ENCODE data around the gene IGSF6.
"Not testable (repeated sequence)": the region's sequence is repeated elsewhere in the genome, so short reads cannot be mapped to it uniquely, and the experiment has no call there.

Gene IGSF6

DNA sequence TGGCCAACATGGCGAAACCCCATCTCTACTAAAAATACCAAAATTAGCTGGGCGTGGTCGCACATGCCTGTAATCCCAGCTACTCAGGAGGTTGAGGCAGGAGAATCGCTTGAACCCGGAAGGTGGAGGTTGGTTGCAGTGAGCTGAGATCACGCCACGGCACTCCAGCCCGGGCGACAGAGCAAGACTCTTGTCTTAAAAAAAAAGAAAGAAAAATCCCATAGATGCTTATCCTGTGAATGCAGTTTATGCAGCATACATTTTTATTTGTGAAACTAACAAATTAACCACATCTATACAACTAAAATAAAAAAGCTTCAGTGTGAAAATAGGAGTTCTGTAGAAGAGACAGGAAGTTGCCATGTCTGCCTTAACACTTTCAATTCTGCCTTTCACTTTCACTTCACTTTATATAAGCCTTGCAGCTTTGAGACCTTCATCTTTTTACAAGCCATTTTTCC lies 7.1 kb downstream of the IGSF6 start:
- no peaks in the 10 kb centered on the region for H3K36me3 ChIP-seq (ENCODE audit: insufficient read depth, low read length)
- no peaks in the 10 kb centered on the region for H3K4me1 ChIP-seq (ENCODE audit: insufficient read depth, low read length)
- no peaks in the 10 kb centered on the region for H3K9me3 ChIP-seq (ENCODE audit: control insufficient read depth, insufficient read depth, low read length)
- no peak overlapping the region for H3K9ac ChIP-seq (ENCODE audit: low read depth, low read length)

DNA sequence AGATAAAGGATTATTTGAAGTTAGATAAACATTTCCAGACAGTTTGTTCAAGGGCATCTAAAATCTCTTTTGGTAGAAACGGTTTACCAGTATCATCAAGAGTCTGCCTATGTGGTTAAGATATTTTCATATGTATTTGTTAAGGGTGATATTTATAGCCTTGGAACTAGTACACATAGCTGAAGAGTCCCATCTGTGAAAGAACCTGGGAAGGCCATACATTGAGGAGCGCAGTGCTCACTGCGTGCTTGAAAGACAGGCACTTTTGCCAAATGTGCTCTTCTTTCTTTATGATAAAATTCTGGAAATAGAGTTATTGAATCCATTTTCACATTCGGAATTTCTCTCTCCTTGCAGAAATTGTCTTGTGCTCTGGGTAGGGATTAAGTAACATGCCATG lies 7.7 kb downstream of the IGSF6 start:
- H3K36me3 ChIP-seq (ENCODE audit: insufficient read depth, low read length), result no peaks in the 10 kb centered on the region
- no peaks in the 10 kb centered on the region for H3K4me1 ChIP-seq (ENCODE audit: insufficient read depth, low read length)
- no peaks in the 10 kb centered on the region for H3K9me3 ChIP-seq (ENCODE audit: control insufficient read depth, insufficient read depth, low read length)
- no peak overlapping the region for H3K9ac ChIP-seq (ENCODE audit: low read depth, low read length)

DNA sequence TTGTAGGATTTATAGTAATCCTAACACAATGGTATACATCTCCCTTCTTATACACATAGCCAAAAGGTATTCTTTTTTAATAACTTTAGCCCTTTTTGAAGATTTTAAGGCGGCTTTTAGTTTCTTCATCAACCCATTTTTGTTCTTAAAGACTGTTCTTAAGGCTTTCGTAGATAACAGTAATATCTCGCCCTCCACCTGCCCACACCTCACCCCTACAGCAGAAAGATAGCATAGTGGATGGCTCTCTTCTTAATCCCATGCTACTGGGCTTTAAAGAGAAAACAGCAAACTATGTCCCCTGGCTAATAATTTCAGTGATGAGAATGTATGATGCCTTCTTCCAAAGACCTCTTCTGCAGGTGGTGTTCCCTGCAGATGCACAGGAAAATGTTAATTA lies 8.6 kb downstream of the IGSF6 start:
- H3K36me3 ChIP-seq (ENCODE audit: insufficient read depth, low read length), result no peaks in the 10 kb centered on the region
- no peaks in the 10 kb centered on the region for H3K9me3 ChIP-seq (ENCODE audit: control insufficient read depth, insufficient read depth, low read length)
- H3K9ac ChIP-seq (ENCODE audit: low read depth, low read length), result no peak overlapping the region
- no peaks in the 10 kb centered on the region for H3K4me1 ChIP-seq (ENCODE audit: insufficient read depth, low read length)

DNA sequence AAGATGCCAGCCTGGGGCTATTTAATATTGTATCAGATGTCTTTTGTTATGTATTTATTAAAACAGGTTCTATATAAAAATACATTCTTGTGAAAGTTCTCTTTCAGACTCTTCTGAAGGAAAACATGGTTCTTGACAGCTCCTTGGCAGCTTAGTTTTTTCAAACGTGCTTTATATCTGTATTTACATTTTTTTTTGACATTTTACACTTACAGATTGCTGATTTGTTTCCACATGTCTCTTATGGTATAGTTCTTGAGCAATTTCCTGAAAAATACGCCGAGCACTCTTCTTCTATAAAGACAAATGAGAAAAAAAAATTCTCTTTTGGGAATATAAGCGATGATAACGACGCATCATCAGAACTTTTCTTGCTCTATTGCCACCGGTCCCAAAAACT lies 9.5 kb downstream of the IGSF6 start:
- Histone ChIP-seq H3K36me3 (ENCODE audit: insufficient read depth, low read length) (no peaks in the 10 kb centered on the region), H3K4me1 (ENCODE audit: insufficient read depth, low read length) (no peaks in the 10 kb centered on the region), H3K9me3 (ENCODE audit: control insufficient read depth, insufficient read depth, low read length) (no peaks in the 10 kb centered on the region), H3K9ac (ENCODE audit: low read depth, low read length) (no peak overlapping the region)

DNA sequence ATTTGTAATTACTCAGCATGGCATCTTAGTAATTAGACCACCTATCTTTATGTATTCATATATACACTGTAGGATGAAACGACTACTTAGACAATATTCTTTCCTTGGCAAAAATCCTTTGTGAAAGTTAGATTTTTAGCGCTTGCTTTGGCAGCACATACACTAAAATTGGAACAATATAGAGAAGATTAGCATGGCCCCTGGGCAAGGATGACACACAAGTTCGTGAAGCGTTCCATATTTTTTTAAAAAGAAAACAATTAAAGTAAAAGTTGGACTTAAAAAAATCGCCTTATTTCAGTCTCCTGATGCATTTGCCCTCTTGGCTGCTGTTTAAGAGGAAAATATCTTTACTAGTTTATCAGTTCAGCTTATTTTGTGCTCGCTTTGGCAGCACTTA lies 10.5 kb downstream of the IGSF6 start:
- Histone ChIP-seq H3K36me3 (ENCODE audit: insufficient read depth, low read length) (no peaks in the 10 kb centered on the region), H3K4me1 (ENCODE audit: insufficient read depth, low read length) (no peaks in the 10 kb centered on the region), H3K9me3 (ENCODE audit: control insufficient read depth, insufficient read depth, low read length) (no peaks in the 10 kb centered on the region), H3K9ac (ENCODE audit: low read depth, low read length) (no peak overlapping the region)

DNA sequence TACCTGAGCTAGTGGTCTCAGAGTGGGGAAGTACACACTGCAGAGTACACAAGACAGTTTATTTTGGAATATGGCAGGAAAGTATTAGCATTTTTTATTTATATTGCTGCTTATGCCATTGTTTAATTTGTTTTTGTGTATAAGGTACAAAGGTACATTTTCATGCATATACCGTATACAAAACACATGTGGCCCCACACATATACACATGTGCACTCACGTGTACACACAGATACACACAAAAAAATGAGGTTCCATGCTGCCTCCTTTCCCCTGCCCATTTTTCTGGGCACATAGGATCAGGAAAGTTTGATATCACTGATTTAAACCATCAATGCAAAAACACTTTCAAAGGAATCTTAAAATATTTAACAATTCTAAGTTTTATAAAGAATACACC lies 12.9 kb downstream of the IGSF6 start:
- Histone ChIP-seq H3K4me1 (ENCODE audit: insufficient read depth, low read length) (no peaks in the 10 kb centered on the region), H3K36me3 (ENCODE audit: insufficient read depth, low read length) (no peaks in the 10 kb centered on the region), H3K9ac (ENCODE audit: low read depth, low read length) (no peak overlapping the region), H3K9me3 (ENCODE audit: control insufficient read depth, insufficient read depth, low read length) (no peaks in the 10 kb centered on the region)

DNA sequence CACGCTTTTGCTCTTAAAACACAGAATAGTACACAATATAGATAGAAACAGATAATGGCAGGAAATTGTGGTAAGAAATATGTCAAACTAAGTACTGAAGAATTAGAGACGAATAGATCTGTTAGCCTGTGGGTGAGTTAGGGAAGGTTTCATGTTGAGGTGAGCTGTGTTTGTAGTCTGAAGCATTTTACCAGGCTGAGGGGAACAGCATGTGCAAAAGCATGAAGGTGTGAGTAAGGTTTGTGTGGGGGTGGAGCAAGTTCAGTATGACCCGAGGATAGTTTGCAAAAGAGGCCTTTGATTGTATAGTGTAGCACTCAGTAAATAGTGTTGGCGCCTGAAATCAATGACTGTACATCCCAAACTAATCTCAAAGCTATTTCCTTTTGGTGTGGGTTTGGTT lies 13.8 kb downstream of the IGSF6 start:
- Histone ChIP-seq H3K36me3 (ENCODE audit: insufficient read depth, low read length) (no peaks in the 10 kb centered on the region), H3K9ac (ENCODE audit: low read depth, low read length) (no peak overlapping the region)

DNA sequence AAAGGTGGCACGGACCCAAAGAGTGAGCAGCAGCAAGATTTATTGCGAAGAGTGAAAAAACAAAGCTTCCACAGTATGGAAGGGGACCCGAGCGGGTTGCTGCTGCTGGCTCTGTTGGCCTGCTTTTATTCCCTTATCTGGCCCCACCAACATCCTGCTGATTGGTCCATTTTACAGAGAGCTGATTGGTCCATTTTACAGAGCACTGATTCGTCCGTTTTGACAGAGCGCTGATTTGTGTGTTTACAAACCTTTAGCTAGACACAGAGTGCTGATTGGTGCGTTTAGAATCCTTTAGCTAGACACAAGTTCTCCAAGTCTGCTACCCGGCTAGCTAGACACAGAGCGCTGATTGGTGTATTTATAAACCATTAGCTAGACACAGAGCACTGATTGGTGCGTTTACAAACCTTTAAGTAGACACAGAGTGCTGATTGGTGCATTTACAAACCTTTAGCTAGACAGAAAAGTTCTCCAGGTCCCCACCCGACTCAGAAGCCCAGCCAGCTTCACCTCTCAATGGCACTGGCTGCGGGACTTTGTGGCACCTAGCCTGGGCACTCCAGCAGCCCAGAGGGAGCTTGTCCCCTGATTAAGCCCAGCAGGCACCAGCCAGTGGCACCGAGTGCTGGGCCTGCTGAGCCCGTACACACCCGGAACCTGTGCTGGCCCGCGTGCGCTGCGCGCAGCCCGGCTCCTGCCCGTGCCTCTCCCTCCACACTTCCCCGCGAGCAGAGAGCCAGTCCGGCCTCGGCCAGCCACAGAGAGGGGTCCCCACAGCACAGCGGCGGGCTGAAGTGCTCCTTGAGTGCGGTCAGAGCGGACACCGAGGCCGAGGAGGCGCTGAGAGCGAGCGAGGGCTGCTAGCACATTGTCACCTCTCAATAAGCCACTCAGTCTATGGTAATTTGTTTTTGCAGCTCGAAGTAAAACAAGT lies 15.1 kb downstream of the IGSF6 start:
- Histone ChIP-seq H3K4me1 (ENCODE audit: insufficient read depth, low read length) (no peaks in the 10 kb centered on the region), H3K36me3 (ENCODE audit: insufficient read depth, low read length) (no peaks in the 10 kb centered on the region; the same call in 1 of the 2 replicates), H3K9me3 (ENCODE audit: control insufficient read depth, insufficient read depth, low read length) (no peaks in the 10 kb centered on the region), H3K9ac (ENCODE audit: low read depth, low read length) (no peak overlapping the region)

More for the DNA sequence above, 13.8 kb downstream of the IGSF6 start:
- H3K9me3 ChIP-seq (ENCODE audit: control insufficient read depth, insufficient read depth, low read length), result no peaks in the 10 kb centered on the region
- H3K4me1 ChIP-seq (ENCODE audit: insufficient read depth, low read length), result no peaks in the 10 kb centered on the region

DNA sequence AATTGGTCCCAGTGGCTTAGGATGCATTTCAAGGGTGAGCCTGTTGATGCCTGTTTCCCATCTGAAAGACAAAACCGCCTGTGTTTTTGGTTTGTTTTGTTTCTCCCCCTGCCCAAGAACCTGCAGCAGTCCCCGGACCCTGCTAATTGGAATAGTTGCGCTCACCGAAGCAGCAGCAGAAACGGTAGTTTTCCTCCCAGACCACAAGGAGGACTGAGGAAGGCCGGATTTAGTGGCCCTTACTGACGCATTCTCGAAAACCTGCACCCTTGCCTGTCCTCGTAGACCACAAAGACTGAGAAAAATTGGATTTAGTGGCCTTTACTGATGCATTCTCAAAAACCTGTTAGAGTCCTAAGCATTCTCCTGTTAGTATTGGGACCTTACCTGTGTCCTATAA lies 16.7 kb downstream of the IGSF6 start:
- not testable (repeated sequence) for H3K9me3 ChIP-seq (ENCODE audit: control insufficient read depth, insufficient read depth, low read length); H3K36me3 ChIP-seq (ENCODE audit: insufficient read depth, low read length); H3K9ac ChIP-seq (ENCODE audit: low read depth, low read length); H3K4me1 ChIP-seq (ENCODE audit: insufficient read depth, low read length)

DNA sequence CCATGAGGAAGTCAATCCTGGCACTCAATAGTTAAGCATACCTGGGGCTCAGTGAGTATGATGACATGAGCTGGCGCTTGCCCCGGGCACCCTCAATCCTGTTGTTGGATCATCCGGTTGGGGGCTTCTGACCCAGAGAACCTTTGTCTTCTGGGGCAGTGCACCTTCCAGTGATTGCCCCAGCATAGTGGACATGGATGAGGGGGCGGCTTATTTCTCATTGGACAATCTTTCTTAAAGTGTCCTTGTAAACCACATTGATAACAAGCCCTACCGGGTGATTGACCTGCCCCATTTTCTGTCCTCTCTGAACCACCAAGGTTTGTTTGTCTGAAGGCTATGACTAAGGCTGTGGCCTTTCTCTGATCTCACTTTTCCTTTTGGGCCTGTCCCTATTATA lies 18.2 kb downstream of the IGSF6 start:
- Histone ChIP-seq H3K4me1 (ENCODE audit: insufficient read depth, low read length) (no peaks in the 10 kb centered on the region), H3K36me3 (ENCODE audit: insufficient read depth, low read length) (no peaks in the 10 kb centered on the region; the same call in 1 of the 2 replicates), H3K9me3 (ENCODE audit: control insufficient read depth, insufficient read depth, low read length) (no peaks in the 10 kb centered on the region), H3K9ac (ENCODE audit: low read depth, low read length) (no peak overlapping the region)

DNA sequence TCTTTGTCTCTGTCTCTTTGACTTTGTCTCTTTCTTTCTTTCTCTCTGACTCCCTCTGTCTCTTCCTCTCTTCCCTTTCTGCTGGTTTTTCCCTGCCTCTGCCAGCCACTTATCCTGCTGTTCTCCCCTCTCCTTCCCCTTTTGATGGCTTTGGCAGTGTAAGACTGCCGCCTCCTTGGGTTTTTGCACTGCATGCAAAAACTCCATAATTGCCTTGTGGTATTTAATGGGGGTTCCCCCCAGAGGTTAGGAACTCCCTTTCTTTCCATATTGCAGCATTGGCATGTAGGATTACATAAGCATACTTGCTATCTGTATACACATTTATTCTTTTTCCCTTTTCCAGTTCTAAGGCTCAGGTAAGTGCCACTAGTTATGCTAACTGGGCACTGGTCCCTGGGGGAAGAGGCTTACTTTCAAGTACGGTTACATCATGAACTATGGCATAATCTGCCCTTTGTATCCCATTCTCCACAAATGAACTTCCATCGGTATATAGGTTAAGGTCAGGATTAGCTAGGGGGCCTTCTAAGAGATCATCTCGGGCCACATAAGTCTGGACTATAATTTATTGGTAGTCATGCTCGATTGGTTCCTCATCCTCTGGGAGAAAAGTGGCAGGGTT lies 20.3 kb downstream of the IGSF6 start:
- H3K9ac ChIP-seq (ENCODE audit: low read depth, low read length); H3K9me3 ChIP-seq (ENCODE audit: control insufficient read depth, insufficient read depth, low read length); H3K36me3 ChIP-seq (ENCODE audit: insufficient read depth, low read length); H3K4me1 ChIP-seq (ENCODE audit: insufficient read depth, low read length): not testable (repeated sequence)

DNA sequence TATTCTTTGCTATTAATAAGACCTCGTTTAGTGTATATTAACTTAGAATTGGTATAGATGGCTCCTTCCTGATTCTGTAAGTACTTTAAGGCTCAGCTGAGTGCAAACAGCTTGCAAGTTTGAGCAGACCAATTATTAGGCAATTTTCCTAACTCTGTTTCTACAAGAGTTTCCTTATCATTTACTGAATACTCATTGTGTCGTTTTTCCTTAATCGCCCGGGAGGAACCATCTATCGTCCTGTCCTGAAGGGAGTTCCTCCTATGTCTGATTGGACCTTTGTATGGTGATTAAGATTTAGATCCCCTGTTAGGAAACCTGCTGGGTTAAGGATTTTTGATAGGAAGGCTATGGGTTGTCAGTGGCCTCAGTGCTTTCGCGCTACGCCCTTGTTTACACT lies 21.0 kb downstream of the IGSF6 start:
- H3K36me3 ChIP-seq (ENCODE audit: insufficient read depth, low read length); H3K4me1 ChIP-seq (ENCODE audit: insufficient read depth, low read length); H3K9me3 ChIP-seq (ENCODE audit: control insufficient read depth, insufficient read depth, low read length); H3K9ac ChIP-seq (ENCODE audit: low read depth, low read length): not testable (repeated sequence)

DNA sequence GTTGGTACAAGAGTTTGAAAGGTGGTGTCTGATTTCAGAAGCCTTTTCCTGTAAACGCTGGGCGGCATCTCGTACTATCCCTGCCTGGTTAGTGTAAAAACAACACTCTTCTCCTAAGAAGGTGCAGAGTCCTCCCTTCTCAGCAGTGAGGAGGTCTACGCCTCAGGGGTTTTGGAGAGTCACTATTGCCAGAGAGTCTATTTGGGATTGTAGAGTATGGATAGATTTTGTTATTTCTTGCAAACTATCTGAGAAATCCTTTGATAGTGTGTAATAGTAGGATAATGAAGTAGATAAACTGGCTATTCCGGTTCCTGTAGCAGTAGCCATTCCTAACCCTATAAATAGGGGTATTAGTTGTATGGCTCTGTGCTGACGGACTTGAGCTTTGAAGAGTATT lies 21.5 kb downstream of the IGSF6 start:
- H3K9me3 ChIP-seq (ENCODE audit: control insufficient read depth, insufficient read depth, low read length); H3K9ac ChIP-seq (ENCODE audit: low read depth, low read length); H3K36me3 ChIP-seq (ENCODE audit: insufficient read depth, low read length); H3K4me1 ChIP-seq (ENCODE audit: insufficient read depth, low read length): not testable (repeated sequence)

DNA sequence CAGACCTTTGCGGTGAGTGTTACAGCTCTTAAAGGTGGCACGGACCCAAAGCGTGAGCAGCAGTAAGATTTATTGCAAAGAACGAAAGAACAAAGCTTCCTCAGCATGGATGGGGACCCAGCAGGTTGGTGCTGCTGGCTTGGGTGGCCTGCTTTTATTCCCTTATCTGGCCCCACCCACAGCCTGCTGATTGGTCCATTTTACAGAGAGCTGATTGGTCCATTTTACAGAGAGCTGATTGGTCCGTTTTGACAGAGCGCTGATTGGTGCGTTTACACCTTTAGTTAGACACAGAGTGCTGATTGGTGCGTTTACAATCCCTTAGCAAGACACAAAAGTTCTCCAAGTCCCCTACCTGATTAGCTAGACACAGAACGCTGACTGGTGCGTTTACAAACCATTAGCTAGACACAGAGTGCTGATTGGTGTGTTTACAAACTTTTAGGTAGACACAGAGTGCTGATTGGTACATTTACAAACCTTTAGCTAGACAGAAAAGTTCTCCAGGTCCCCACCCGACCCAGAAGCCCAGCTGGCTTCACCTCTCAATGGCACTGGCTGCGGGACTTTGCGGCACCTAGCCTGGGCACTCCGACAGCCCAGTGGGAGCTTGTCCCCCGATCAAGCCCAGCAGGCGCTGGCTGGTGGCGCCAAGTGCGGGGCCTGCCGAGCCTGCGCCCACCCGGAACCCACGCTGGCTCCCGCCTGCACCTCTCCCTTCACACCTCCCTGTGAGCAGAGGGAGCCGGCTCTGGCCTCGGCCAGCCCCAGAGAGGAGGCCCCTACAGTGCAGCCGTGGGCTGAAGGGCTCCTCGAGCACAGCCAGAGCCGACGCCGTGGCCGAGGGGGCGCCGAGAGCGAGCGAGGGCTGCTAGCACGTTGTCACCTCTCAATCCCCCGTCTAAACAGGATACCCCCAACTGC lies 22.5 kb downstream of the IGSF6 start:
- H3K9ac ChIP-seq (ENCODE audit: low read depth, low read length); H3K36me3 ChIP-seq (ENCODE audit: insufficient read depth, low read length); H3K9me3 ChIP-seq (ENCODE audit: control insufficient read depth, insufficient read depth, low read length); H3K4me1 ChIP-seq (ENCODE audit: insufficient read depth, low read length): not testable (repeated sequence)

Measured in ES-I3 (cell line).